HepG2 (cell line): ENCODE measurements around the gene CHPF. TPM values are rescaled to one million over a fixed set of nuclear protein-coding genes. Genes with fewer than 3 reads are reported as not detected.

Experiments used
- EED ChIP-seq: sonication (generic); formaldehyde crosslinking; IDR thresholded peaks from 2 replicates; pipeline ENCODE4 v1.5.0; 2020; ENCODE audit warnings: mild to moderate bottlenecking, missing genetic modification reagents
- GABPB1 ChIP-seq: IDR thresholded peaks from 2 replicates; pipeline ENCODE4 v1.6.1; 2016; ENCODE audit warnings: mild to moderate bottlenecking, missing genetic modification reagents, moderate library complexity, missing compliant biosample characterization
- HNRNPLL ChIP-seq: fragments of 200-400 bp; formaldehyde crosslinking; IDR thresholded peaks from 2 replicates; pipeline ENCODE4 v1.6.1; 2017; ENCODE audit warnings: mild to moderate bottlenecking, low read depth, low read length; ENCODE audit not compliant: poor library complexity, severe bottlenecking
- ISX ChIP-seq: sonication (generic); formaldehyde crosslinking; conservative IDR thresholded peaks from 2 replicates; pipeline ENCODE4 v1.5.0; 2020; ENCODE audit warnings: missing genetic modification reagents
- PCBP1 ChIP-seq: fragments of 200-400 bp; formaldehyde crosslinking; IDR thresholded peaks from 2 replicates; pipeline ENCODE4 v1.6.1; 2017; ENCODE audit warnings: mild to moderate bottlenecking, low read depth, low read length, borderline replicate concordance
- REL ChIP-seq: sonication (generic); formaldehyde crosslinking; conservative IDR thresholded peaks from 2 replicates; pipeline ENCODE4 v1.8.0; 2022; ENCODE audit warnings: mild to moderate bottlenecking, missing genetic modification reagents, moderate library complexity
- SIX4 ChIP-seq: sonication (generic); formaldehyde crosslinking; IDR thresholded peaks from 2 replicates; pipeline ENCODE4 v1.4.0; 2020; ENCODE audit warnings: missing genetic modification reagents
- SP5 ChIP-seq: IDR thresholded peaks from 2 replicates; pipeline ENCODE4 v1.6.1; 2016; ENCODE audit warnings: low read depth, borderline replicate concordance
- TAF1 ChIP-seq: sonication (generic); formaldehyde crosslinking; IDR thresholded peaks from 2 replicates; pipeline ENCODE4 v1.4.0; 2020; ENCODE audit warnings: missing genetic modification reagents
- YY1 ChIP-seq: IDR thresholded peaks from 2 replicates; pipeline ENCODE4 v1.6.1; 2011; ENCODE audit warnings: low read length, low read depth, moderate library complexity, mild to moderate bottlenecking; ENCODE audit not compliant: insufficient read depth, insufficient replicate concordance
- ZBTB46 ChIP-seq: sonication (generic); formaldehyde crosslinking; IDR thresholded peaks from 2 replicates; pipeline ENCODE4 v1.4.0; 2020; ENCODE audit warnings: mild to moderate bottlenecking, missing genetic modification reagents, borderline replicate concordance
- ZFP90 ChIP-seq: sonication (generic); formaldehyde crosslinking; IDR thresholded peaks from 2 replicates; pipeline ENCODE4 v1.8.0; 2022; ENCODE audit warnings: missing genetic modification reagents, mild to moderate bottlenecking, inconsistent platforms, borderline replicate concordance
- ZNF513 ChIP-seq: sonication (generic); formaldehyde crosslinking; conservative IDR thresholded peaks from 2 replicates; pipeline ENCODE4 v1.5.0; 2020; ENCODE audit warnings: missing genetic modification reagents
- ZNF530 ChIP-seq: sonication (generic); formaldehyde crosslinking; IDR thresholded peaks from 2 replicates; pipeline ENCODE4 v1.5.0; 2020; ENCODE audit warnings: low read depth, mild to moderate bottlenecking, missing genetic modification reagents
- ZNF557 ChIP-seq: sonication (generic); formaldehyde crosslinking; IDR thresholded peaks from 2 replicates; pipeline ENCODE4 v1.4.0; 2020; ENCODE audit warnings: missing genetic modification reagents
- ZNF703 ChIP-seq: sonication (generic); formaldehyde crosslinking; IDR thresholded peaks from 2 replicates; pipeline ENCODE4 v1.5.1; 2020; ENCODE audit warnings: missing genetic modification reagents, mild to moderate bottlenecking, moderate library complexity, borderline replicate concordance
- ZNF883 ChIP-seq: sonication (generic); formaldehyde crosslinking; IDR thresholded peaks from 2 replicates; pipeline ENCODE4 v1.5.1; 2020; ENCODE audit warnings: mild to moderate bottlenecking, missing genetic modification reagents; ENCODE audit errors: not compliant biosample characterization
- ZSCAN31 ChIP-seq: sonication (generic); formaldehyde crosslinking; IDR thresholded peaks from 2 replicates; pipeline ENCODE4 v1.5.0; 2020; ENCODE audit warnings: low read depth, mild to moderate bottlenecking, missing genetic modification reagents
- polyA plus RNA-seq, 8 experiments: library from polyadenylated mRNA; depleted of rRNA in 3 of 8; stranded (reverse) in 7 of 8; unstranded in 1 of 8; fragments of >200 nt; fragmentation: Illumina TruSeq in 4 of 8; extraction: Trizol in 4 of 8; gene quantifications; 2 replicates each; pipeline versions ENCODE4 v1.2.1 to v1.2.3, GENCODE V29; 2011 to 2016; ENCODE audit warnings: low read depth in 4 of 8, missing spikeins in 1 of 8, mixed read lengths in 1 of 8; ENCODE audit not compliant: insufficient read depth in 1 of 8
- total RNA-seq, 5 experiments: library from RNA; depleted of rRNA; stranded (reverse); fragments of >200 nt; fragmentation: Illumina TruSeq; extraction: Trizol; gene quantifications; 2 replicates each; pipeline ENCODE4 v1.2.3, GENCODE V29; 2016; ENCODE audit warnings: low read depth in 1 of 5
- TF ChIP-seq, protein P1 (sequence below): fragments of 450-650 bp; IDR thresholded peaks from 2 replicates; pipeline ENCODE4 v1.6.1; 2017
- TF ChIP-seq, protein P2 (sequence below): sonication (generic); formaldehyde crosslinking; IDR thresholded peaks from 2 replicates; pipeline ENCODE4 v1.4.0; 2020; ENCODE audit warnings: missing genetic modification reagents
- TF ChIP-seq, protein P3 (sequence below): sonication (generic); formaldehyde crosslinking; IDR thresholded peaks from 2 replicates; pipeline ENCODE4 v1.4.0; 2020; ENCODE audit warnings: missing genetic modification reagents

CHPF gene
- total and polyA plus RNA-seq, 2 of the 13 experiments (the other 11 are each of a cell fraction or from before 2014, with no cell fraction given) = 79.6 to 111 TPM

- TF ChIP-seq ZBTB46 (CRISPR knock-in tag) (no peak), PCBP1 (no peak), EED (CRISPR knock-in tag) (0 out of 2 replicates have a peak, but pooled peaks have one; percentile 17), GABPB1 (peak; percentile 5; the same call in 1 of the 2 replicates), ZNF883 (no peak), TAF1 (peak; percentile 39), YY1 (peak; percentile 9), ZNF703 (no peak), ZNF530 (CRISPR knock-in tag) (no peak), ISX (CRISPR knock-in tag) (0 out of 2 replicates have a peak, but pooled peaks have one; percentile 55), ZSCAN31 (no peak), ZNF557 (CRISPR knock-in tag) (no peak), SIX4 (CRISPR knock-in tag) (no peak), ZFP90 (CRISPR knock-in tag) (no peak; the same call in 1 of the 2 replicates), SP5 (no peak), REL (no peak), ZNF513 (CRISPR knock-in tag) (no peak), HNRNPLL (no peak)
- TF ChIP-seq, protein P1, sequence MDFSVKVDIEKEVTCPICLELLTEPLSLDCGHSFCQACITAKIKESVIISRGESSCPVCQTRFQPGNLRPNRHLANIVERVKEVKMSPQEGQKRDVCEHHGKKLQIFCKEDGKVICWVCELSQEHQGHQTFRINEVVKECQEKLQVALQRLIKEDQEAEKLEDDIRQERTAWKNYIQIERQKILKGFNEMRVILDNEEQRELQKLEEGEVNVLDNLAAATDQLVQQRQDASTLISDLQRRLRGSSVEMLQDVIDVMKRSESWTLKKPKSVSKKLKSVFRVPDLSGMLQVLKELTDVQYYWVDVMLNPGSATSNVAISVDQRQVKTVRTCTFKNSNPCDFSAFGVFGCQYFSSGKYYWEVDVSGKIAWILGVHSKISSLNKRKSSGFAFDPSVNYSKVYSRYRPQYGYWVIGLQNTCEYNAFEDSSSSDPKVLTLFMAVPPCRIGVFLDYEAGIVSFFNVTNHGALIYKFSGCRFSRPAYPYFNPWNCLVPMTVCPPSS = no peak
- TF ChIP-seq, protein P2, sequence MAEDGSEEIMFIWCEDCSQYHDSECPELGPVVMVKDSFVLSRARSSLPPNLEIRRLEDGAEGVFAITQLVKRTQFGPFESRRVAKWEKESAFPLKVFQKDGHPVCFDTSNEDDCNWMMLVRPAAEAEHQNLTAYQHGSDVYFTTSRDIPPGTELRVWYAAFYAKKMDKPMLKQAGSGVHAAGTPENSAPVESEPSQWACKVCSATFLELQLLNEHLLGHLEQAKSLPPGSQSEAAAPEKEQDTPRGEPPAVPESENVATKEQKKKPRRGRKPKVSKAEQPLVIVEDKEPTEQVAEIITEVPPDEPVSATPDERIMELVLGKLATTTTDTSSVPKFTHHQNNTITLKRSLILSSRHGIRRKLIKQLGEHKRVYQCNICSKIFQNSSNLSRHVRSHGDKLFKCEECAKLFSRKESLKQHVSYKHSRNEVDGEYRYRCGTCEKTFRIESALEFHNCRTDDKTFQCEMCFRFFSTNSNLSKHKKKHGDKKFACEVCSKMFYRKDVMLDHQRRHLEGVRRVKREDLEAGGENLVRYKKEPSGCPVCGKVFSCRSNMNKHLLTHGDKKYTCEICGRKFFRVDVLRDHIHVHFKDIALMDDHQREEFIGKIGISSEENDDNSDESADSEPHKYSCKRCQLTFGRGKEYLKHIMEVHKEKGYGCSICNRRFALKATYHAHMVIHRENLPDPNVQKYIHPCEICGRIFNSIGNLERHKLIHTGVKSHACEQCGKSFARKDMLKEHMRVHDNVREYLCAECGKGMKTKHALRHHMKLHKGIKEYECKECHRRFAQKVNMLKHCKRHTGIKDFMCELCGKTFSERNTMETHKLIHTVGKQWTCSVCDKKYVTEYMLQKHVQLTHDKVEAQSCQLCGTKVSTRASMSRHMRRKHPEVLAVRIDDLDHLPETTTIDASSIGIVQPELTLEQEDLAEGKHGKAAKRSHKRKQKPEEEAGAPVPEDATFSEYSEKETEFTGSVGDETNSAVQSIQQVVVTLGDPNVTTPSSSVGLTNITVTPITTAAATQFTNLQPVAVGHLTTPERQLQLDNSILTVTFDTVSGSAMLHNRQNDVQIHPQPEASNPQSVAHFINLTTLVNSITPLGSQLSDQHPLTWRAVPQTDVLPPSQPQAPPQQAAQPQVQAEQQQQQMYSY (CRISPR knock-in tag) = no peak
- TF ChIP-seq, protein P3, sequence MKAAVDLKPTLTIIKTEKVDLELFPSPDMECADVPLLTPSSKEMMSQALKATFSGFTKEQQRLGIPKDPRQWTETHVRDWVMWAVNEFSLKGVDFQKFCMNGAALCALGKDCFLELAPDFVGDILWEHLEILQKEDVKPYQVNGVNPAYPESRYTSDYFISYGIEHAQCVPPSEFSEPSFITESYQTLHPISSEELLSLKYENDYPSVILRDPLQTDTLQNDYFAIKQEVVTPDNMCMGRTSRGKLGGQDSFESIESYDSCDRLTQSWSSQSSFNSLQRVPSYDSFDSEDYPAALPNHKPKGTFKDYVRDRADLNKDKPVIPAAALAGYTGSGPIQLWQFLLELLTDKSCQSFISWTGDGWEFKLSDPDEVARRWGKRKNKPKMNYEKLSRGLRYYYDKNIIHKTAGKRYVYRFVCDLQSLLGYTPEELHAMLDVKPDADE (CRISPR knock-in tag) = no peak
These were observed 27.3 kb upstream of the CHPF start (continued) for GRCh38 chr2:219570924-219571310.
